ENCODE results near the gene NSUN2.
A peak's percentile ranks its signal among the peaks of the same experiment; 100 is the strongest.
"Not testable (repeated sequence)": the region's sequence is repeated elsewhere in the genome, so short reads cannot be mapped to it uniquely, and the experiment has no call there.

The NSUN2 gene

GRCh38 chr5:6632888-6633468 is at the start of gene NSUN2, which contains the start of gene SRD5A1:
Gene NSUN2, minus strand, starts transcription at chr5:6633044. Its CDS starts 65 bp downstream, at chr5:6632979.
Gene SRD5A1, plus strand, starts transcription at chr5:6633440. Its CDS starts 137 bp downstream, at chr5:6633577.
- peak; percentile 96 for DNase-seq (ENCODE audit: low spot score)

GRCh38 chr5:6682239-6682638 is 49.4 kb upstream of the NSUN2 start:
- DNase-seq (ENCODE audit: low spot score): no peak

- DNase-seq (ENCODE audit: low spot score): no peak
Observed at GRCh38 chr5:6681682-6682081, 48.8 kb upstream of the NSUN2 start.

GRCh38 chr5:6680922-6681321 is 48.1 kb upstream of the NSUN2 start:
- no peak for DNase-seq (ENCODE audit: low spot score)

- DNase-seq (ENCODE audit: low spot score): no peak
Observed at GRCh38 chr5:6678385-6678784, 45.5 kb upstream of the NSUN2 start.

GRCh38 chr5:6676702-6677101 is 43.9 kb upstream of the NSUN2 start:
- DNase-seq (ENCODE audit: low spot score): no peak

GRCh38 chr5:6675784-6676491 is 43.1 kb upstream of the NSUN2 start:
- no peak for DNase-seq (ENCODE audit: low spot score)

- no peak for DNase-seq (ENCODE audit: low spot score)
Observed at GRCh38 chr5:6674886-6675285, 42.0 kb upstream of the NSUN2 start.

- no peak for DNase-seq (ENCODE audit: low spot score)
Observed at GRCh38 chr5:6674421-6674820, 41.6 kb upstream of the NSUN2 start.

- DNase-seq (ENCODE audit: low spot score): no peak
Observed at GRCh38 chr5:6673963-6674362, 41.1 kb upstream of the NSUN2 start.

GRCh38 chr5:6673031-6673430 is 40.2 kb upstream of the NSUN2 start:
- DNase-seq (ENCODE audit: low spot score): no peak

- DNase-seq (ENCODE audit: low spot score): not testable (repeated sequence)
Observed at GRCh38 chr5:6668717-6669116, 35.9 kb upstream of the NSUN2 start.

- no peak for DNase-seq (ENCODE audit: low spot score)
Observed at GRCh38 chr5:6667648-6668047, 34.8 kb upstream of the NSUN2 start.

- DNase-seq (ENCODE audit: low spot score): no peak
Observed at GRCh38 chr5:6666762-6667161, 33.9 kb upstream of the NSUN2 start.

- no peak for DNase-seq (ENCODE audit: low spot score)
Observed at GRCh38 chr5:6660688-6661087, 27.8 kb upstream of the NSUN2 start.

- DNase-seq (ENCODE audit: low spot score): no peak
Observed at GRCh38 chr5:6659941-6660684, 27.3 kb upstream of the NSUN2 start.

GRCh38 chr5:6656680-6657079 is 23.8 kb upstream of the NSUN2 start:
- DNase-seq (ENCODE audit: low spot score): no peak

- no peak for DNase-seq (ENCODE audit: low spot score)
Observed at GRCh38 chr5:6655432-6655831, 22.6 kb upstream of the NSUN2 start.

- no peak for DNase-seq (ENCODE audit: low spot score)
Observed at GRCh38 chr5:6652025-6652424, 19.2 kb upstream of the NSUN2 start.

GRCh38 chr5:6649681-6650080 is 16.8 kb upstream of the NSUN2 start:
- DNase-seq (ENCODE audit: low spot score): no peak

GRCh38 chr5:6649186-6649585 is 16.3 kb upstream of the NSUN2 start:
- DNase-seq (ENCODE audit: low spot score): no peak

GRCh38 chr5:6645571-6646362 is 12.9 kb upstream of the NSUN2 start:
- not testable (repeated sequence) for DNase-seq (ENCODE audit: low spot score)

All from ecto neural progenitor cell (in vitro differentiated cells).